Measurements from ENCODE around the gene ACOT7.
A peak's percentile ranks its signal among the peaks of the same experiment; 100 is the strongest.

Gene ACOT7

DNA sequence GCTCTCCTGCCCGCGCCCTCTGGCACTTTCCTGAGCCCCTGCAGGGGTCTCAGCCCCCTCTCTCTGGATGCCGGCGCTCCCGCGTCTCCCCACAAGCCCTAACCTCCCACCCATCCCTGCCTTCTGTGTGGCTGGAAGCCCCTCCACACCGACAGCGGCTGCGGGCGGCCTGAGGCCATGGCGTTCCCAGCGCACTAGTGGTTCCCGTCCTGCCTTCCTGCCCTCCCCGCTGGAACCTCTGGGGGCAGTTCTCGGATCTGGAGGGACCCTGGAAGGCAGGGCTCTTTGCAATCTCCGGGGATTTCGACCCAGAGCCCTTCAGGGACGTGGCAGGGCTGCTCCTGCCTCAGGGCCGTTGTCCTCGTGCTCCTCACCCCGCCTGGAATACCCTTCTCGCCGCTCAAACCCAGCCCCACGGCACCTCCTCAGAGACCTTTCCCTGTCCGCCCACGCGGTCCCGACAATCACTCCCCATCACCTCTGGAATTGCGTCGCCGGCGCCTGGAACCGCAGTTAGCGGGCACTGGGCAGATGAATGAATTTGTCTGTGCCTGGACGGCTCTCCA, 30.5 kb upstream of the ACOT7 start:
- no peak for FAIRE-seq

DNA sequence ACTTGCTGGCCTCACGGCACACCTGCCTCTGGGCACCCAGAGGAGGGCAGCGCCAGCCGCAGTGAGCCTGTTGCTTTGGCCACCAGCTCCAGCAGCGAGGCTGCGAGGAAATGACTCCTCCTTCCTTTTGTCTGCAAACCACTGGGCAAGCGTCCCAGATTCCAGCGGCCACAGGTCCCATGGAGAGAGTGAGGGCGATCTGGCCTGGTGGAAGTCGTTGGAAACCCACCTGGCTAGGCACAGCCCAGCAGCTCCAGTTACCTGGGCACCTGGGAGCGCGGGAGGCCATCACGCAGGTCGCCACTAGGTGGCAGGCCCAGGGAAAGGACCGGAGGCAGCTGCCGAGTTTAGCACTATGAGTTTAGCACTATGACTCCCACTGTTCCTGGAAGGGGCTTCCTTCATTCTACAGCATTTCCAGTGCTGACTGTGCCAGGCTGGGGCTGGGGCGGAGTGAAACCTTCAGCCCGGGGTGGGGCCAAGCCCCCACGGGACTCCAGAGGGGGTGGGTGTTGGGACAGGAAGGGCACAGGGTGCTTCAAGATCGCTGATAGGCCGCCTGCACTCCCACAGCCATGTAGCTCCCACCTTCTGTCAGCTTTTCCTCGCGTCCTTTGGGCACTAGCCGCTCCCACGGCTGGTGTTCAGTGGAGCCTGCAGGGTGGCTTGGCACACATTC, 29.9 kb upstream of the ACOT7 start:
- FAIRE-seq: peak; percentile 39

DNA sequence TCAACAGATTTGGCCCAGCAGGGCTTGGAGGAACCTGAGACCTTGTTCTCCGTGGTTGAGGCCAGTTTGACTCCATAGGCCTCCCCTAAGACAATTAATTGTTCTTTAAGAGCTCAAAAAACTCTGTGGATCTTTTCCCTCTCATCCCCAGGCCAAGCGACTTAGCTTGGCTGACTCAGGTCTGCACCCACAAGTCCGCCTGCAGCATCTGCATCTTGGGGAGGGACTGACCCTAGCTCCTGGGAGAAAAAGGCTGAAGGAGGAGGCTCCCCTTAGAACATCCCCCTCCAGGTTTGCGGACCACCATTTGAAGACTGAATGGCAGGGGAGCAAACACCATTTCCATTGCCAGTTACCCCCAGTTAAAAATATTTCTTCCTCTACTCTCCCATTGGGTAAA, 27.7 kb upstream of the ACOT7 start:
- FAIRE-seq: no peak

DNA sequence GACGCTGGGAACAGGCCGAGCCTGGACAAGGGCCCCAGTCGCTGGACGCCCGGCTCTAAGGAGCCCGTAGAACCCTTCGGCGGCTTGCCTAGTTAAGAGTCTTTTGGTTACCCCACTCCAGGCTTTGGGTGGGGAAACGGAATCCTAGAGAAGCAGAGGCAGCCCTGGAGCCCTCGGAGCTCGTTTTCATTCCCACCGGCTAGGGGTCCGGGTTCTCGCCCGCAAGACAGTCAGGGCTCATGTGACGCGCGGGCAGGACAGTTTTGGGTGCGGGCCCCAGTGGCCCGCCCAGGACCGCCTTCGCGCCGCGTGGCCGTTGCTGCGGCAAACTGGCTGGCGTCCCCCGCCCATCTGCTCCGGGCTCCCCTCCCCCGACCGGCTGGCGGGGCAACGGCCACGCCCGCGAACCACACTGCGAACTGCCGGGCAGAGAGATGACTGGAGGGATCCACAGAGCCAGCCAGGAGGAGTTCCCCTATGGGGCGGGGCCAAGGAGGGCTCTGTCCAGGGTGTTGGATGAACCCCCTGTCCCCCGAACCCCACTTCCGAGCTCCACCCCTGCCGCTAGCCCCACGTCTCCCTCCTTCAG, 27.0 kb upstream of the ACOT7 start:
- FAIRE-seq: no peak

DNA sequence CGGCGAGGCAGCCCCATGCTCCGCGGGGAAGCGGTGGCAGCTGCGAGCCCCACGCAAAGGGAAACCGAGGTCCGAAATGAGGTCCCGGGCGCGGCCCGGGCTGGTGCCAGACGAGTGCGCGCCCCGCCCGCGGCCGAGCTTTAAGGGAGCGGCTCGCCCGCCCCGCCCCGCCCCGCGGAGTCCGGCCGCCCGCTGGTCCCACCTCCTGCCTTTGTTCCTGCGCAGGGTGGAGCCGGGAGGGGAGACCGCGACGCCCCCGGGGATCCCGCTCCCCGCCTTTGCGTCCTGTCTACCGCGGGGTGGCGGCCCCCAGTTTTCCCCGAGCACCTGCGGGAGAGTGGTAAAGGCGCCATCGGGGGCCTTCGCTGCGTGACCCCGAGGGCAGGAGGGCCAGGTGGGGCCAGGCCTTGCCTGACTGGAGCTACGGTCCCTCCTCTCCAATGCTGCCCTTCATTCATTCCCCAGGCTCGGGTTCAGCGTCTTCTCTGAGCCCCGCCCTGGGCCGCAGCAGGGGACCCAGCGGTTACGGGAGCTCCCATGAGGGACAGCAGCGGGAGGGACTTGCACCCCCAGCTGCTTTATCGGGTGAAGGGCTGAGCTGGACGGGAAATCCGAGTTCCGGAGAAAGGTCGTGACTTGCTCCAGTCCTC, 26.4 kb upstream of the ACOT7 start, which contains the start of gene HES2:
Gene HES2, minus strand, starts transcription at position 116 of the 650 bp plus-strand sequence. Its CDS starts 99 bp downstream, at position 17.
- no peak for FAIRE-seq

DNA sequence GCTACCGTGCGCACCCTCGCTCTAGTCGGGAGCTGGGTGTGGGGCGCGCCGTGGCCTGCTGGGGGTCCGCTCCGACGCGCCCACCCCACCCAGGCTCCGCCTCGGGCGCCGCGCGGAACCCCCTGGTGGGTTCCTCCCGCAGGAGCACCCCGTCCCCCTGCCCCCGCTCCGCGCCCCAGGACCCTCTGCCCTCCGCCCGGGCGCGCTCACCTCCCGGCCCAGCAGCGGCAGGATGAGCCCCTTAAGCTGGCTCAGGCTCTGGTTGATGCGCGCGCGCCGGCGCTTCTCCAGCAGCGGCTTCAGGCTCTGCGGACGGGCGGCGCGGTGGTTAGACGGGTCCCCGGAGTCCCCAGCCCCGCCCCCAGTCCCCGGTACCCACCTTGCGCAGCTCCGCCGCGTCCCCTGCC, 25.8 kb upstream of the ACOT7 start:
- FAIRE-seq: no peak

DNA sequence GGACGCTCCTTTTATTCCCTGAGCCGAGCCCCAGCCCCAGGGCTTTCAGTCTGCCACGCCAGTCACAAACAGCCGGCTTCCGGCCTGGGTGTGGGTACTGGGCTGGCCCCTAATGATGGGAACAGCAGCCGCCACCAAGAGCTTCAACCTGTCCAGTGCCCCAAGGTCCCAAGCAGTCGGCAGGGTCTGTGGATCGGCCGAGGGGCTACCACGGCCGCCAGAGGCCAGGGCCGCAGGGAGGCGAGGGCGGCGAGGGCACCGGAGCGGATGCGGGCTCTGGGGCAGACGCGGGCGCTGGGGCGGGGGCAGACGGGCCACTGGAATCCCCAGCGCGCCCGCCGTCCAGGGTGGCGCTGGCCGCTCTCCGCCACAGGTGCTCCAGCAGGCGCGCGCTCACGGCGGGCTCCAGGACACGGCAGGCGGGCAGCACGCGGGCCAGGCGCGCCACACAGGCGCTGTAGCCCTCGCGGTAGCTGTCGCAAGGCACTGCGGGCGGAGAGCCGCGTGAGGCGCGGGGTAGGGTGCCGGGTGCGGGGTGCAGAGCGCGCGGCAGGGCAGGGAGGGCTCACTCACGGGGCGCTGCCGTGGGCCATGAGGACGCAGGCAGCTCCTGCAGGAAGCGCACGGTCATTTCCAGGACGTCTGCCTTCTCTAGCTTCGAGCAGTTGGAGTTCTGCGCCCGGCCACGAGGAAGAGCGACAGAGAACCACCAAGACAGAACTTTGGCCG, 25.3 kb upstream of the ACOT7 start:
- FAIRE-seq: no peak

DNA sequence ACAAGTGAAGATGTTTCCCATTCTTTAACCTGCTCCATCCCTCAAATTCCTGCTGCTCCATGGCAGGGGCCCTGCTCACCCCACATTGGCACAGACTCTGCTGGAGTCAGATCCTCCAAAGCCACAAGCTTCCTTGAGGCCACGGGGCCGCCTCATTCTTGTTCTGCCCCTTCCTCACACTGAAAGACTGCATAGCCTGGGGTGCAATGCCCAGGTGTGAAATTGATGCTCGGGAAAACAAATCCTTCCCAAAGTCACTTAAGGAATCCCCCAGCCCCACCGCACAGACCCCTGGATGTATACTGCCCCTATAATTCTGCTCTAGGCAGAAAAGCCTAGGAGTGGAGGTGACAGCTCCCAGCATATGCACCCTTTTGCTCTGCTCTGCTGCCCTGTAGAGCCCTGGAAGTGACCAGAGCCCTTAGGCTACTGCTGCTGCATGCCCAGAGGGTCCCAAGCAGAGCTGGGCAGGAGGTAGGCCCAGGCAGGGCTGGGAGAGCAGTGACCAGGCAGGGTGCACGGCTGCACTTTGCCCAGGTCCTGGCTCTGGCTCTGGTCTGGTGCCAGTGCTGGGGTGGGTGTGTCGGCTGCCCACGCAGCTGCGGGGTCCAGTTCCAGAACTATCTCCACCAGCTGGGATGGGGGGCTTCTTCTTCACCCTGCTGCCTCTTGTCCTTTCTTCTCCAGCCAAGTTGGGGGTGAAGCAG, 24.5 kb upstream of the ACOT7 start:
- FAIRE-seq: no peak

DNA sequence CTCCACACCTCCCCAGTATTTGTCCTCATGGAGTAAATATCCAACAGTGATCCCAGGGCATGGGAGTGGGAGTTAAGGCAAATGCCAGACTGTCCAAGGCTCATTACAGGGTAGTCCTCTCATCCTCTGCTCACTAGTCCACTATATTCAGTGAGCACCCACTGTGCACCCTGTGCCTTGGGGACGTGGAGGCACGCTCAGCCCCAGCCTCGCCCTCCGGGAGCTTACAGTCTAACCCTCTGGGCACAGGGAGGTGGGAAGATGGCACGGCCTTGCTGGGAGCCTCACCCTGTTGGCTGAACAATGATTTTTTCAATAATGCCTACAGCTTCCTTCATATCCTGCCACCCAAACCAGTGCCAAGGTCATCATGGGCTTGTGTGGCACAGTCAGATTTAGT, 23.3 kb upstream of the ACOT7 start:
- no peak for FAIRE-seq

DNA sequence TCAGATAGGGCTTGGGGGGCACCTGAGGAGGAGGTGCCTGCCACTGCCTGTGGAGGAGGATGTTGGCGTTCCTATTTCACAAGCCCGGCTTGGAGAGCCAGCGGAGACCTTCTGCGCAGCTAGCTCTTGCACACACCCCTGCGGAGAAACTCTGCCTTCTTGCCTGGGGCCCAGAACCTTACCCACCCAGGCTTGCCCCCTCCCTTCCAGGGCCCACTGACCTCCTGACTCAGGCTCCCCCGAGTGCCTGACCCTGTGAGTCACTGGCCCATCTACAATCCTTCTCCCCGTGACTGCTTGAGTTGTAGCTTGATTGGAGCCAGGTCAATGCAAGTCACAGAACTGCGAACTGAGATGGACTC, 22.7 kb upstream of the ACOT7 start:
- FAIRE-seq: no peak

DNA sequence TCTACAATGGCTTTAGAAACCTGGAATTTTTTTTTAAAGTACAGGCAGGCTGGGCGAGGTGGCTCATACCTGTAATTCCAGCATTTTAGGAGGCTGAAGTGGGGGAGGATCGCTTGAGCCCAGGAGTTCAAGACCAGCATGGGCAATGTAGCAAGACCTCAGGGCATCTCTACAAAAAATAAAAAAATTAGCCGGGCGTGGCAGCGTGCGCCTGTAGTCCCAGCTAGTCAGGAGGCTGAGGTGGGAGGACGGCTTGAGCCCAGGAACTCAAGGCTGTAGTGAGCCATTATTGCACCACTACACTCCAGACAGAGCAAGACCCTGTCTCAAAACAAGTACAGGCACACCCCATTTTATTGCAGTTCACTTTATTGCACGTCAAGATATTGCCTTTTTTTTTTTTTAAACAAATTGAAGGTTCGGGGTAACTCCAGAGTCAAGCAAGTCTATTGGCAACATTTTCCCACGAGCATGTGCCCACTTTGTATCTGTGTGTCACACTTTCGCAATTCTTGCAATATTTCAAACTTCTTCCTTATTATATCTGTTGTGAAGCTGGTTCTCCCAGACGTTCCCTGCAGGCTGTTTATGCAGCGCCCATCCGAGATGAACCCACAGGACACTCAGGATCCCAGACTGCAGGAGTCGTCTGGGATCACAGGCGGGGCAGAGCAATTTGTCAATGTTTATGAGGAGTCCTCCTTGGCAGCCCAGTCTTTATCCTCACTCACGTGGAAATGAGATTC, 21.5 kb upstream of the ACOT7 start:
- no peak for FAIRE-seq

DNA sequence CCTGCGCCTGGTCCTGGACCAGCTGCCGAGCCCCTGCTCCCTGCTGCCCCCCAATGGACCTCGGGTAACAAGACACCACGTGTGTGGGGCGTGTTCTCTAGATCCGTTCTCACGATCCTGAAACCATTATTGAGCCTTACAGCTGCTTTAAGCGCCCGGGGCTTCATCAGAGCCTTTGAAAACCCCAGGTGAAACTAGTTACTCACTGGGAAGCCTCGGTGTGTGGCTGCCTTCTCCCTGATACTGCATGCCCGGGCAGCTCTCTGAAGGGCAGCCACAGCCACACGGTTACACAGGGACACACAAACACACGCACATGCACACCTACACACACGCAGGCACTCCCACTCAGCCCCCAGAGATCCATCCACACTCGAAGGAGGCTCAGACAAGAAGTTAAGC, 20.9 kb upstream of the ACOT7 start:
- FAIRE-seq: peak; percentile 31

DNA sequence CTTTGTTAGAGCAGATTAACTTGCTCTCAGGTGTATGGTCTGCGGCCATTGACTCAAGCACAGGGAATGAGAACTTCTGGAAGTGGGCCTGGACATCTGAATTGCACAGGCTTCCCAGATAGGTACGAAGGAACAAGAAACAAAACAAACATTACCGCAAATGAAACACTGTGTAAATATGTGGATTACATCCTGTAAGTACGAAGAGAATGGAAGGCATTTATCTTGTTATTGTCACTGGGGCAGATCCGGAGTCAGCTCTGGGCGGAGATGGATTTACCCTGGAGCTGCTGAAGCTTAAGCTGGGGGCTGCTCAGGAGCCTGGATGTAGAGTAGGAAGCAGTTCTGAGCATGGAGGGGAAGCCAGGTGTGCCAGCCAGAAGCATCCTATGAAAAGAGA, 19.3 kb upstream of the ACOT7 start:
- FAIRE-seq: no peak

DNA sequence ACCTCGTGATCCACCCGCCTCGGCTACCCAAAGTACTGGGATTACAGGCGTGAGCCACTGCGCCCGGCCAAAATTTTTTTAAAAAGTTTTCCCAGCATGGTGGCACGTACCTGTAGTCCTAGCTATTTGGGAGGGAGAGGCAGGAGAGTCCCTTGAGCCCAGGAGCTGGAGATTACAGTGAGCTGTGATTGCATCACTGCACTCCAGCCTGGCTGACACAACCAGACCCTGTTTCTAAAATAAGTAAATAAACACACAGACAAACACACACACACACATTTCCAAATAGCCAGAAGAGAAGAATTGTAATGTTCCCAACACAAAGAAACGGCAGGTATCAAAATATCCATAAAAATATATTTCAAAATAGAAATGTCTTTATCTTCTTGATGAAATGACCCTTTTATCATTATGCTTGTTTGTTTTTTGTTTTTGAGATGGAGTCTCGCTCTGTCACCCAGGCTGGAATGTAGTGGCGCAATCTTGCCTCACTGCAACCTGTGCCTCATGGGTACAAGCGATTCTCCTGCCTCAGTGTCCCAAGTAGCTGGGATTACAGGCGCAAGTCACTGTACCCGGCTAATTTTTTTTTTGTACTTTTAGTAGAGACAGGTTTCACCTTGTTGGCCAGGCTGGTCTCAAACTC, 16.8 kb upstream of the ACOT7 start:
- no peak for FAIRE-seq

DNA sequence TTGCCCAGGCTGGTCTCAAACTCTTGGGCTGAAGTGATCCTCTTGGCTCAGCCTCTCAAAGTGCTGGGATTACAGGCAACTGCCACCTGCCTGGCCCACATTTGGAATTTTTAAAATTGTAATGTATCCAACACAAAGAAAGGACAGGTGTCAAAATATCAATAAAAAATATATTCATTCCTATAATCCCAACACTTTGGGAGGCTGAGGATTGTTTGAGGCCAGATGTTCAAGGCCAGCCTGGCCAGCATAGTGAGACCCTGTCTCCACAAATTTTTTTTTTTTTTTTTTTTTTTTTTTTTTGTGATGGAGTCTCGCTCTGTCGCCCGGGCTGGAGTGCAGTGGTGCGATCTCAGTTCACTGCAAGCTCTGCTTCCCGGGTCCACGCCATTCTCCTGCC, 16.2 kb upstream of the ACOT7 start:
- no peak for FAIRE-seq

DNA sequence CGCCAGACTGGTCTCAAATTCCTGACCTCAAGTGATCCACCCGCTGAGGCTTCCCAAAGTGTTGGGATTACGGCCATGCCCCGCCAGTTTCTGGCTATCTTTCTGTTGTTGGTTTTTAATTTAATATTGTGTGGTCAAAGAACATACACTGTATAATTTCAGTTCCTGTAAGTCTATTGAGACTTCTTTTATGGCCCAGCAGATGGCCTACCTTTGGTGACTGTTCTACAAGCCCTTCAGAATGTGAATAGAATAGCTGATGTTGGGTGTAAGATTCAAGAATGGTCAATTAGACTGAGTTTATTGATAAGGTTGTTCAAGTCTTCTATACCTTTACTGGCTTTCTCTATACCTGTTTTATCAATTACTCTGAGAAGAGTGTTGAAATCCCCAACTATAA, 15.5 kb upstream of the ACOT7 start:
- FAIRE-seq: no peak

DNA sequence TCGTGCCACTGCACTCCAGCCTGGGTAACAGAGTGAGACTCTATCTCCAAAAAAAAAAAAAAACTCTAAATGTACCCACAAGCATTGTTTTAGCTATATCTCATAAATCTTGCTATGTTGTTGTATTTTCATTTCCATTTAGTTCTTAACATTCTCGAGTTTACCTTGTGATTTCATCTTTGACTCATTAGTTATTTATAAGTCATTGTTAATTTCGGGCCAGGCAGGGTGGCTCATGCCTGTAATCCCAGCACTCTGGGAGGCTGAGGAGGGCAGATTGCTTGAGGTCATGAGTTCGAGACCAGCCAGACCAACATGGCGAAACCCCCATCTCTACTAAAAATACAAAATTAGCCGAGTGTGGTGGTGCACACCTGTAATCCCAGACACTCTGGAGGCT, 14.5 kb upstream of the ACOT7 start:
- FAIRE-seq: no peak

DNA sequence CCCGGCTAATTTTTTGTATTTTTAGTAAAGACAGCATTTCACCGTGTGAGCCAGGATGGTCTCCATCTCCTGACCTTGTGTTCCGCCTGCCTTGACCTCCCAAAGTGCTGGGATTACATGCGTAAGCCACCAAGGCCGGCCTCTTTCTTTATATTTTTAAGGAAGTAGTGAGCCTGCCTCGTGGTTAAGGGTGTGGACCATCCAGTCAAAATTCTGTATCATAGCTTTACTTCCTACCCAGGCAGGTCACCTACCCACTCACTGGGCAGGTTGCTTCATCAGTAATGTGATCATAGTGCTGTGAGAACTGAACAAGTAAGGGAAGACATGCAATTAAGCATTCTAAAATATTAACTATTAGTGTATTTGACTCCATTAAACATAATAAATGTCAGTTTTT, 8.1 kb upstream of the ACOT7 start:
- no peak for FAIRE-seq

DNA sequence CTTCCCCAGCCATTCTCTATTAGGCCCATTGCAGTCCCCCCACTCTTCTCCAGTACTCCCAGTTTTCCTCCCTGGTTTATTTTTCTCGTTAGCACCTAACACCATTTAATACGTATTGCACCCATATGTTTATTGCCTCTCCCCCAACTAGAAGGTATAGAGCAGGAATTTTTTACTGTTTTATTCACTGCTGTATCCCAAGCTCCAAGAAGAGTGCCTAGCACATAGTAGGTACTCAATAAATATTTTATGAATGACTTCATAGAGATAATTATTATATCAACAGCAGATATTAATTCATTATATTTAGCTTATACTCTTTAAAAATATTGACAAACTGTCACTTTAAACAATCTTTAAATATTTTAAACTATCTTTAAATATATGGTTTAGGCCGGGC, 5.7 kb upstream of the ACOT7 start:
- FAIRE-seq: no peak

DNA sequence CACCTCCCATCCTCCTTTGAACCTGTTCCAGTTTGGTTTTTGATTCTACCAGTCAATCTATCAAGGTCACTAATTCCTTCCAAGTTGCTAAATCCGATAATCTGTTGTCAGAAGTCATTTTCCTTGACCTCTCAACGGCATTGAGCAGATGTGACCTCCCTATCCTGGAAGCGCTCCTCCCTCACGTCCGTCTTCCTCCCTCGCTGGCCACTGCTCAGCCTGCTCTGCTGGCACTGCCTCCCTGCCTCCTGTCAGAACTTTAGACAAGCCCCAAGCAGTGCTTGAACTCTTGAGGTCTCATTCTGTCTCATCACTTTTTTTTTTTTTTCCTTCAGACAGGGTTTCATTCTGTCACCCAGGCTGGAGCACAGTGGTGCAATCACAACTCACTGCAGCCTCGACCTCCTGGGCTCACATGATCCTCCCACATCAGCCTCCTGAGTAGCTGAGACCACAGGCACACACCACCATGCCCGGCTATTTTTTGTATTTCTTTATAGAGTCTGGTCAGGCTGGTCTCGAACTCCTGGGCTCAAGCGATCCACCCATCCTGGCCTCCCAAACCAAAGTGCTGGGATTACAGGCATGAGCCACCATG, 4.4 kb upstream of the ACOT7 start:
- no peak for FAIRE-seq

DNA sequence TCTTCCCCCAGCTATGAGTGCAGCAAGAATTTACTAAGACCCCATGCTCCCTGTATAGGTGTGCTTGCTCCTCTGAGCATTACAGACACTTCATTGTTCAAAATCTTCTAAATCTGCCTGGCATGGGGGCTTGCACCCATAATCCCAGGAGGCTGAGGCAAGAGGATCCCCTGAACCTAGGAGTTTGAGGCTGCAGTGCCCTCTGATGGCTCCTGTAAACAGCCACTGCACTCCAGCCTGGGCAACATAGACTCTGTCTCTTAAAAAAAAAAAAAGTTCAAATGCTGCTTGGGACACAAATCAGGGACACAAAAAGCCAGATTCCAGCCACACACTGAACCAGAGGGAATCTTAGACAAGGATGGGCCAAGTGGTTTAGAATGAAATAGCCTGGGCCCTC, 3.4 kb upstream of the ACOT7 start:
- FAIRE-seq: no peak
